ENCODE measurements around the gene CRY2.

Gene CRY2

DNA sequence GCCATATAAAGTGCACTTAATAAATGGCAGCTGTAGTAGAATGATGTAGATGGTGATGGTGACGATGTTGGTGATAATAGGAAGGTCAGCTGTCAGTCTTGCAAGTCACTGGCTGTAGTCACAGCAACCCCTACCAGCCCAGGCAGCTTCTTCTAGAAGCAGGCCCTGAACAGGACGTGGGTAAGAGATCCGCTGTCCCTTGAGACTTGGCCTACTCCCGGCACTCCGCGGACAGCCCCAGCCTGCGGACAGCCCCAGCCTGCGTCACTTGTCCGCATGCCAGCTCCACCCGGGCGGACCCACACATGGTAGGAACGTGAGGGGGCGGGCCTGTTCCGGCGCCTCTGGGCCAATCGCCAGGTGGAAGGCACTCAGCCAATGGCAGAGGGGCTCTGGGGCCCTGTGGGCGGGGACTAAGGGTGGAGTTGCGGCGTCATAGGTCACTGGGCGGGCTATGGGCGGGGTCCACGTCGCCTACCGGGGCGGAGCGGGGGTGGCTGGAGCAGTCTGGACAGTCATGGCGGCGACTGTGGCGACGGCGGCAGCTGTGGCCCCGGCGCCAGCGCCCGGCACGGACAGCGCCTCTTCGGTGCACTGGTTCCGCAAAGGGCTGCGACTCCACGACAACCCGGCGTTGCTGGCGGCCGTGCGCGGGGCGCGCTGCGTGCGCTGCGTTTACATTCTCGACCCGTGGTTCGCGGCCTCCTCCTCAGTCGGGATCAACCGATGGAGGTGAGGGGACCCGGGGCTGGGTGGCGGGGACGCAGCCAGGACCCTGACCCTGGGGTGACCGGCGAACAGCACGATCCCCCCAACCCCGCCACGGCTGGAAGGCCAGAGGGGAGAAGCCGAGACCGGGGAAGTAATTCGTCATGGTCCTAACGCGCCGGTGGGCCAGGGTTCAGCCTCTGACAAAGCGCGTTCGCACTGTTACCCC is at the start of gene CRY2:
CRY2 (plus strand) TSS at position 502 of the 937 bp plus-strand sequence; CDS start at position 518, 16 bp downstream.
- peaks cover 28 to 41% of the 10 kb centered on the region in 2 experiments for H3K4me1 ChIP-seq (ENCODE audit: control insufficient read depth in 1 of 2, insufficient read depth in 1 of 2, low read depth in 1 of 2, low read length in 1 of 2)
- H3K27ac ChIP-seq: peak within 1 kb of the TSS; percentile 76
- TF ChIP-seq, protein P1, sequence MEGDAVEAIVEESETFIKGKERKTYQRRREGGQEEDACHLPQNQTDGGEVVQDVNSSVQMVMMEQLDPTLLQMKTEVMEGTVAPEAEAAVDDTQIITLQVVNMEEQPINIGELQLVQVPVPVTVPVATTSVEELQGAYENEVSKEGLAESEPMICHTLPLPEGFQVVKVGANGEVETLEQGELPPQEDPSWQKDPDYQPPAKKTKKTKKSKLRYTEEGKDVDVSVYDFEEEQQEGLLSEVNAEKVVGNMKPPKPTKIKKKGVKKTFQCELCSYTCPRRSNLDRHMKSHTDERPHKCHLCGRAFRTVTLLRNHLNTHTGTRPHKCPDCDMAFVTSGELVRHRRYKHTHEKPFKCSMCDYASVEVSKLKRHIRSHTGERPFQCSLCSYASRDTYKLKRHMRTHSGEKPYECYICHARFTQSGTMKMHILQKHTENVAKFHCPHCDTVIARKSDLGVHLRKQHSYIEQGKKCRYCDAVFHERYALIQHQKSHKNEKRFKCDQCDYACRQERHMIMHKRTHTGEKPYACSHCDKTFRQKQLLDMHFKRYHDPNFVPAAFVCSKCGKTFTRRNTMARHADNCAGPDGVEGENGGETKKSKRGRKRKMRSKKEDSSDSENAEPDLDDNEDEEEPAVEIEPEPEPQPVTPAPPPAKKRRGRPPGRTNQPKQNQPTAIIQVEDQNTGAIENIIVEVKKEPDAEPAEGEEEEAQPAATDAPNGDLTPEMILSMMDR (IDR thresholded peaks at IDR 0.05): peak; percentile 35
- no peaks in the 10 kb centered on the region for H3K36me3 ChIP-seq
- peak within 1 kb of the TSS; percentile 84 for H3K4me3 ChIP-seq (ENCODE audit: low read depth in 1 of 2, low read length in 1 of 2)
- H3K9me3 ChIP-seq: no peaks in the 10 kb centered on the region
- H3K27me3 ChIP-seq: peaks cover 28% of the 10 kb centered on the region

DNA sequence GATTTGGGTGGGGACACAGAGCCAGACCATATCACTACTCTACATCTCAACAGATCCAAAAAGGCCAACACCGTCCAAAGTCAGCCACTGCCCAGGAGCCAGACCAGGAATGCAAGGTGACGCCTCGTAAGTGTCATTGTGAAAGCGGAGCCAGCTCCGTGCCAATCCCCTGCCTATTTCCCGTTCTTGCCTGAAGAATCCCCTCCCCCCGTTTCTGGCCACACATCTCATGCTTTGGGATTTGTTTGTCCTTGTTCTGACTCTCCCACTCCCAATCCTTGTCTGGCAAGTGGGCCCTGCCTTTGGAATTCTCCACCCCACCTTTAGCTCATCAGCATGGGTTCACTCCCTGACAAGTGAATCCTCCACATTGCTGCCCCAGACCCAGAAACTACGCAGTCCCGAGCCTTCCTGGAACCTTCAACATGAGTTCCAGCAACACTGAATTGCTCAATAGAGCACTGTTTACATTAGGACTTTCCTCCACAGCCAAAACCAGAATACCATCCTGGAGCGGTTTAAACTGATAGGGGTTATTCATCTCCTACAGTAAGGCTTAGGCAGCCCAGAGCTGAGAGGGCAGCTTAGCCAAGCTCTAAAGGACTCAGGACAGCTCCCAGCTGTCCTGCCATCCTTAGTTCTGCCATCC is 48.4 kb upstream of the CRY2 start:
- Histone ChIP-seq H3K27ac (no peak overlapping the region), H3K36me3 (no peaks in the 10 kb centered on the region), H3K4me3 (ENCODE audit: low read depth in 1 of 2, low read length in 1 of 2) (no peak overlapping the region), H3K4me1 (ENCODE audit: control insufficient read depth in 1 of 2, insufficient read depth in 1 of 2, low read depth in 1 of 2, low read length in 1 of 2) (peaks cover 2 to 3% of the 10 kb centered on the region in 2 experiments), H3K9me3 (no peaks in the 10 kb centered on the region), H3K27me3 (peaks cover 20% of the 10 kb centered on the region)
- TF ChIP-seq, protein P1 (IDR thresholded peaks at IDR 0.05): no peak

DNA sequence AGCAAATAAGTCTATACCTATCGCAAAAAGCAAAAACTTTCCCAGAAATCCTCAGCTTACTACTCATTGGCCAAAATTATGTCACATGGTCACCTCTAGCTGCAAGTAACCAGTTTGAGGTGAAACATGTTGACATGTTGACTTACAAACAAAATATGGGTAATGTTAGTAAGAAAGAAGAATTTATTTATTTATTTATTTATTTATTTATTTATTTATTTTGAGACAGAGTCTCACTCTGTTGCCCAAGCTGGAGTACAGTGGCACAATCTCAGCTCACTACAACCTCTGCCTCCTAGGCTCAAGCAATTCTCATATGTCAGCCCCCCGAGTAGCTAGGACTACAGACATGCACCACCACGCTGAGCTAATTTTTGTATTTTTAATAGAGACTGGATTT is 47.7 kb upstream of the CRY2 start:
- Histone ChIP-seq H3K36me3 (no peaks in the 10 kb centered on the region), H3K4me1 (ENCODE audit: control insufficient read depth in 1 of 2, insufficient read depth in 1 of 2, low read depth in 1 of 2, low read length in 1 of 2) (peaks cover 8% of the 10 kb centered on the region in 2 experiments), H3K27ac (no peak overlapping the region), H3K9me3 (no peaks in the 10 kb centered on the region), H3K4me3 (ENCODE audit: low read depth in 1 of 2, low read length in 1 of 2) (no peak overlapping the region), H3K27me3 (peaks cover 18% of the 10 kb centered on the region)
- TF ChIP-seq, protein P1 (IDR thresholded peaks at IDR 0.05): no peak

DNA sequence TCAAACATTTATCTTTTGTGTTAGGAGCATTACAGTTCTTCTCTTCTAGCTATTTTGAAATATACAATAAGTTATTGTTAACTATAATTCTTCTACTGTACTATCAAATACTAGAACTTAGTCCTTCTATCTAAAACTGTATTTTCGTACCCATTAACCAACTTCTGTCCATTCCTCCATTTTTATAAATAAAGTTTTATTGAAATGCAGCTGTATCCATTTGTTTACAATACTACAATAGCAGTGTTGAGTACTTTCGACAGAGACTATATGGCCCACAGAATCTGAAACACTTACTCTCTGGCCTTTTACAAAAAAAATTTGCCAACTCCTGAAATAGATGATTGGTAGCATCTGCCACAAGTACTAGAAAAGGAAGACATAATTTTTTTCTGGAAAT is 47.0 kb upstream of the CRY2 start:
- H3K27ac ChIP-seq: no peak overlapping the region
- H3K36me3 ChIP-seq: no peaks in the 10 kb centered on the region
- no peak overlapping the region for H3K4me3 ChIP-seq (ENCODE audit: low read depth in 1 of 2, low read length in 1 of 2)
- TF ChIP-seq, protein P1 (IDR thresholded peaks at IDR 0.05): no peak
- no peaks in the 10 kb centered on the region for H3K9me3 ChIP-seq
- peaks cover 9 to 10% of the 10 kb centered on the region in 2 experiments for H3K4me1 ChIP-seq (ENCODE audit: control insufficient read depth in 1 of 2, insufficient read depth in 1 of 2, low read depth in 1 of 2, low read length in 1 of 2)
- H3K27me3 ChIP-seq: peaks cover 14% of the 10 kb centered on the region

DNA sequence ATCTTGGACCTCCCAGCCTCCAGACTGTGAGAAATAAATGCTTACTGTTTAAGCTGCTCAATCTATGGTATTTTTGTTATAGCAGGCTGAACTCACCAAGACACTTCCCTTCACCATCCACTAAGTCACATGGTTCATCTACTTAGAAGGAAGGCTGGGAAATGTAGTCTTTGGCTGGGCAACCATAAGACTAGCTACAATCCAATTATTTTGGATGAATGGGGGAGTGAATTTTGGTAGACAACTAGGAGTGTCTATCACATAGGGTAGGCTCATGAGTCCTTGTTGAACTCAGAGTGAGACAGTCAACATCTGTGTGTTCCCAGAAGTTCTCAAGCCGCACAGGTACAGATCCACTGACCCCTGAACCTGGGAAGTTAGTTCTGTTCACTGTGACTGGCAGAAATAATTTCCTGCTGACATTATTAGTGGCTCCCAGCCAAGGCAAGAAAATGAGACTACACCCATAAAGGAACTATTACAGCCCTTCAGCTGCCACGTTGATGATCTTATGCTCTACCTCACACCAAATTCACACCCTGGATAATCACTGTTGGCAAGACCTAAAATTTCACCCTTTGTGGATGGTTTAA is 45.5 kb upstream of the CRY2 start:
- Histone ChIP-seq H3K27me3 (peaks cover 14% of the 10 kb centered on the region), H3K36me3 (no peaks in the 10 kb centered on the region), H3K4me1 (ENCODE audit: control insufficient read depth in 1 of 2, insufficient read depth in 1 of 2, low read depth in 1 of 2, low read length in 1 of 2) (peaks cover 21 to 25% of the 10 kb centered on the region in 2 experiments), H3K9me3 (no peaks in the 10 kb centered on the region), H3K4me3 (ENCODE audit: low read depth in 1 of 2, low read length in 1 of 2) (no peak overlapping the region), H3K27ac (no peak overlapping the region)
- TF ChIP-seq, protein P1 (IDR thresholded peaks at IDR 0.05): no peak

Measured in neutrophil (primary cell).